NCI-H128 (cell line): ENCODE results near the gene MROH2A.

ENCODE experiments used
- DNase-seq: peaks from one replicate; lab custom pipeline; 2025; ENCODE audit not compliant: unreplicated experiment; lab: John Stamatoyannopoulos, UW

Gene MROH2A

GRCh38 chr2:233801357-233802131 is 23.4 kb downstream of the MROH2A start:
- no peak for DNase-seq

- no peak for DNase-seq
Measured at GRCh38 chr2:233802132-233802815, 24.1 kb downstream of the MROH2A start.

DNA sequence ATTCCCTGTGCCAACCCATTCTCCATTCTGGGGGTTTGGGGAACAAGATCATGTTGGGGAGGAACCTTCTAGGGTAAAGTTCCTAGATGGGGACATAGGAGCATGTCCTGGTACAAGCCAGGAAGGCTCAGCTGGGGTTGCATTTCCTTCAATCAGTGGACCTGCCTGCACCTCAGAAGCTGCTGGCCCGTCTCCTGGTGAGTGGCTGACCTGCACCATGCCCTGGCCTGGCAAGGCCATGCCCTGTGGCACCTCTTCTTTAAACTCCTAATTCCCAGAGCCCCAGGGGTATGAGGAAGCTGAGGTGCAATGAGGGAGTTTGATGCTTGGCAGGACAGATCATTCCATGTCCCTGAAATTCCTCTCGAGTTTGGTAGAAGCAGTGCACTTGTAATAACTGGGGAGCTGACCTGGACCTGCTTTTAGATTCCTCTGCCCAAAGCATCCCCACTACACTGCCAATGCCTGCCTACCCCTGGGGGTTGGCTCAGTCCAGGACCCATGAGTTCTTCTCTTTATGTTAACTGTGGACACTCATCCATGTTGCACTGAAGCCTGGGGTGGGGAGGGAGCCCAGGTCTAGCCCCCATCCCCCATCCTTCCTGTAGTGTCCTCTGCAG is 25.3 kb downstream of the MROH2A start:
- DNase-seq, result no peak

- DNase-seq, result no peak
Measured at GRCh38 chr2:233803994-233804393, 25.9 kb downstream of the MROH2A start.

- DNase-seq, result no peak
Measured at GRCh38 chr2:233807215-233807865, 29.2 kb downstream of the MROH2A start.

- DNase-seq, result no peak
Measured at GRCh38 chr2:233807966-233808935, 30.1 kb downstream of the MROH2A start.

DNA sequence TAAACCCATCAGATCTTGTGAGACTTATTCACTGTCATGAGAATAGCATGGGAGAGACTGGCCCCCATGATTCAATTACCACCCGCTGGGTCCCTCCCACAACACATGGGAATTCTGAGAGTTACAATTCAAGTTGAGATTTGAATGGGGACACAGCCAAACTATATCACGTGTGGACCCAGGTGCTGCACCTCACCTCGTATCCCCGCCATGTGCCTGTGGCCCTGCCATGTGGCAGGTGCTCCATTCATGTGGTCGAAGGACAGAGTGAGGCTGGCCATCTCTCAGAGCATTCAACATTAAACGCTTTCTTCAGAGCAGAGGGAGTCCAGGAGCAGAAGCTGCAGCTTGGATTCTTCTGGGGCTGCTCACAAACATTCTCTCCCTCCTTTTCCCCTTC is 32.3 kb downstream of the MROH2A start:
- DNase-seq, result no peak

DNA sequence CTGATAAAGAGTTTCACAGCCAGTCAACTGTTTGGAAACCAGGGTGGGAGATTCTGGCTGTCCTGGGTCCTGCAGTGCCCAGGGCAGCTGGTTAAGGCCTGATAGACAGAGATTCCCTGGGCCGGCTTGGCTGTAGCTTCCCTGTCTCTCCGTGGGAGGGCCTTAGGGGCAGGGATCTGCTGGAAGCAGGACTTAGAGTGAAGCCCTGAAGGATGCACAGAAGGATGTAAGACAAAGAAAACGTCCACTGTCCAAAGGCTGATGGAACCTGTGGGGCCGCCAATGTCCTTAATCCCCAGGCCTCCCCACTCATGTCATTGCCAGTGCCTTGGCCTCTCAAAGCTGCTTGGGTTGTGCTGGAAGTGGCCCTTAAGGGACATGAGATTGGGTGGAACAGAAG is 33.0 kb downstream of the MROH2A start:
- no peak for DNase-seq

DNA sequence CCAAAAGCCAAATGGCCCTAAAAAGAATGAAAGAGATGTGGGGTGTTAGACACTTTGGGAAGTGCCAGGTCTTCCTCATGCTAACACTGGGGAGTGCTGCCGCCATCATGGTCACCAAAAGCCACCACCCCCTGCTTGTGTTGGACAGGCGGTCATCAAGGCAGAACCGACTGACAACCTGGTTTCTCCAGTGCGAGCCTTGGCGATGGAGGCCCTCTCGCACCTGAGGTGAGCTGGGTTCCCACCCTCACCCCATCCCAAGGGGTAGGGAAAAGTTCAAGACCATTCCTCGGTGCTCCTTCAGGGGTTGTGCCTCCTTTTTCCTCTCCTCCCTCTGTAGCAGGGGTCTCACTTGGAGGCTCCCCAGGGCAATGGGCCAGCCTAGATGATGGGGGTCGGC is 33.6 kb downstream of the MROH2A start:
- DNase-seq, result no peak

GRCh38 chr2:233813236-233814055 is 35.3 kb downstream of the MROH2A start:
- no peak for DNase-seq

- no peak for DNase-seq
Measured at GRCh38 chr2:233814056-233814835, 36.1 kb downstream of the MROH2A start.

DNA sequence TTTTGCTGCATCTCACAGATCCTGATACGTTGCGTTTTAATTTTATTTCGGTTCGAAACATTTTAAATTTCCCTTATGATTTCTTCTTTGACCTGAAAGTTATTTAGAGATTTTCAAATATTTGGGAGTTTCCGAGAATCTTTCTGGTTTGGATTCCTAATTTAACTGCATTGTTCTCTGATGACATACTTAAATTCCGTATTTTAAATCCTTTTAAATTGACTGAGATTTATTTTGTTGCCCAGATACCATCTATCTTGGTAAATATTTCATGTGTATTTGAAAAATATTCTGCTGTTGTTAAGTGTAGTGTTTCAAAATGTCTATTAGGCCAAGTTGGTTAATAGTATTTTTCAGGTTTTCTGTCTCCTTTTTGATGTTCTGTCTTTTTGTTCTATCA is 37.7 kb downstream of the MROH2A start:
- DNase-seq, result no peak

- no peak for DNase-seq
Measured at GRCh38 chr2:233816334-233816733, 38.2 kb downstream of the MROH2A start.

DNA sequence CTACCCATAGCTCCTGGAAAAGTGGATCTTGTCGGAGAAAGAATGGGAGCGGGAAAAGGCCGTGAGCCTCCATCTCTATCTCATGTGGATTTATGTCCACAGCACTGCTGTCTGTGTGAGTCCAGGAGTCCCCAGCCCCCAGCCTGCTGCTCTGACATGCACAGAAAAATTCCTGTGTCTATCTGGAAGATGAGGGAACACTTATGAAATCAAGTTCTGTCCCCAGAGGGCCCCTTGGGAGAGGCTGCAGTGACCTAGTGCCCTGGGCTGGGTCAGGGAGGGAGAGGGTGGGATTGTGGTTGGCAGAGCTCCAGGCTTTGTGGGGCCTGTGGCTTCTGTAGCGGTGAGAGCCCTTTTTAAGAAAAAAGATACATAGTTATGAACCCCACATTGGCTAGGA is 38.6 kb downstream of the MROH2A start:
- no peak for DNase-seq

DNA sequence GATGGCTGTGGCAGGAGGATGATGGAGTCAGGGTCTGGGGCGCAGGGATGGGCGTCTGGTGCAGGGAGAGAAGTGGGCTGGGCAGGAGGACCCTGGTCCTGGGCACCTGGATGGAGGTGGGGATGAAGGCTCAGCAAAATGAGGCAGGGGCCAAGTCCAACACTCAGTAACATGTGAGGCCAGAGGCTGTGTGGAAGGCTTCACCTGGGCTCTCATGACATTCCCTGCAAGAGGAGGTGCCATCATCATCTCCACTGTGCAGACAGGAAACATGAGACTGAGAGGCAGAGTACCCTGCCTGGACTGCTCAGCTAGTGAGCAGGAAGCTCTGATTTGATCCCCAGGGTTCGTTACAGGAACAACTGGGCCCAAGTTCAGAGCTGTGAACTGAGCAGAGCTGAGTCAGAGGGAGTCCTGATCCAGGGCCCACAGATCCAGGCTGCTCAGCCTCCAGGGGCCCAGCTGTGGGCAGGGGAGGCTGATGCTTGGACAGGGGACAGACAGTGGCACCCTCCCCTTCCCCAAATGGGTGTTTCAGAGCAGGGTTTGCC is 39.3 kb downstream of the MROH2A start:
- no peak for DNase-seq

- no peak for DNase-seq
Measured at GRCh38 chr2:233817995-233818638, 40.0 kb downstream of the MROH2A start.

- DNase-seq, result no peak
Measured at GRCh38 chr2:233818639-233819621, 40.8 kb downstream of the MROH2A start.
